Stimulated activated CD4-positive, alpha-beta T cell treated with anti-CD3 and anti-CD28 coated beads, Interleukin-4, amount 100 ng/mL, for 4 hours (primary cell): ENCODE measurements around the gene STYXL1.

Experiments
- DNase-seq, 2 experiments: peaks; one replicate each; pipeline ENCODE4 v3.0.0-alpha.2; 2020

Gene STYXL1

GRCh38 chr7:75971961-75972763, 75.6 kb downstream of the STYXL1 start:
- no peak for DNase-seq

DNA sequence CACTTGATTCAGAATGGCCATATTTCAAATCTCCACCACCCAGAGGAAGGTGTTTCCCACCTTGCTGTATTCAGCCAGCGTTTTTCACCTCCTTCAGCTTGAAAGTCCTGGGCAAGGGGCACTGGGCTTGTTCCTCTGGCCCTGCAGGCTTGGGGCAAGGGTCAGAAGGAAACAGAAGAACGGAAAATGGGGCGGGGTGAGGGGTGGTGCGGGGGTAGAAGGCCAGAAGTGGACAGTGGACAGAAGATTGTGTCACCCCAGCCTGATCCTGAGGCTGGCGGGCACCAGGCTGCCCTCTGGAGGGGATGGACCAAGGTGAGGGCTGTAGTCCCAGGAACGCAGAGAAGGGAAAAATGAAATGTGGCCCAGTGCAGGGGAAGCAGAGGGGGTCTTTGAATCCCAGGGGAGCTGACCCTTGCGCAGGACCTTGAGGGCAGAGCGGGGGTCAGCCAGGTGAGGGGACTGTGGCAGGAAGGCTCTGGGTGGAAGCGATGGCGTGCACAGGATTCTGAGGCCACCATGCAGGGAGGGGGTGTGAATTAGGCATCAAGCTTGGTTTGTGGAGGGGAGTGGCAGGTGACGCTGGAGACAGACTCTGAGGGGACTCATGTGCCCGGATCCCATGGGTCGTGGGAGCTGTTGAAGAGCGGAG, 76.4 kb downstream of the STYXL1 start:
- DNase-seq, result no peak

DNA sequence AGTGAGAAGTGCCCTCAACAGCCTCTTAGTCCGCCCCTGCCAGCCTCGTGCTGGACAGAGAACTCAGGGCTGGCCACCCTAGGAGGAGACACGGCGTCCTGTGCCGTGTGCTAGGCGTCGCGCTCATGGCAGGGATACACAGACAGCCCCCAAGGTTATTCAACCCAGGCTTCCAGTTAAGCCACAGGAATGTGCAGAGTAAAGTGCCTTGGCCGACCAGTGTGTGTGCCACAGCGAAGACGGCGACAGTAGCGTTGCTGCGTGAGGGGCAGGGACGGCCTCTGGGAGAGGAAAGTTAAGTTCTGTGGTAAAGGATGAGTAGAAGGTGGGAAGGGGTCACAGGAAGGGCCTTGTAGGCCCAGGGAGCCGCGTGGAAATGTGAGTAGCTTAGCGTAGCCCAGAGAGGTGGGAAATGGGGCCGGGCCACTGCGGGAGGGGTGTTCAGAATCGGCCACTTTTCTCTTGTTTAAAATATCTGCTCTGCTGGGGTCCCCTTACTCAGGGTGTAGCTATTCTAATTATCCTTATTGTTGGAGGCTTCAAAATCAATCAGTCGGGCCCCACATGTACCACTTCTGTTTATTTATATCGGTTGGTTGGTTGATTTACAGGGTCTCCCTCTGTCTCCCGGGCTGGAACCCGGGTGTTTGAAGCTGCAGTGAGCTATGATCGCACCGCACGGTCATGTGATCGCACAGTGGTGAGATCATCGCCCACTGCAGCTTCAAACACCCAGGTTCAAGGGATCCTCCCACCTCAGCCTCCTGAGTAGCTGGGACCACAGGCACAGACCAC, 77.9 kb downstream of the STYXL1 start:
- DNase-seq, result no peak

DNA sequence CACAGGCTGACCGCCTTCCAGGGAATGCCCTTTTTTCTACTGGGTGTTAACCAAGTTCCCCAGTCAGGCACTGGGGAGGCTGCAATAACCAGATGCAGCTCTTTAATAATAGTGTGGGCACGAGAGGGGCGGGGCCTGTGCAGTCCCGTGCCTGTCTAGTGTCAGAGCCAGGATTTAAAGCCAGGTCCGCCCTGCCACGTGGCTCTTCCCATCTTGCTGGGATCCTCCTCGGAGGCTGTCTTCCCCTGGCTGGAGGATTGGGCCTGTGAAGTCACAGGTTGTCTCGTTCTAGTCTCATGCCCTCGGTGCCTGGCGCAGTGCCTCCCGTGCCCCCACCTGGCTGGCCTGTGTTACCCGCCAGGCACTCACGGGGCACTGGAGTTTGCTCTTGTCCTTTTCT, 78.6 kb downstream of the STYXL1 start:
- no peak for DNase-seq

GRCh38 chr7:75968561-75969001, 79.2 kb downstream of the STYXL1 start:
- DNase-seq, result no peak

DNA sequence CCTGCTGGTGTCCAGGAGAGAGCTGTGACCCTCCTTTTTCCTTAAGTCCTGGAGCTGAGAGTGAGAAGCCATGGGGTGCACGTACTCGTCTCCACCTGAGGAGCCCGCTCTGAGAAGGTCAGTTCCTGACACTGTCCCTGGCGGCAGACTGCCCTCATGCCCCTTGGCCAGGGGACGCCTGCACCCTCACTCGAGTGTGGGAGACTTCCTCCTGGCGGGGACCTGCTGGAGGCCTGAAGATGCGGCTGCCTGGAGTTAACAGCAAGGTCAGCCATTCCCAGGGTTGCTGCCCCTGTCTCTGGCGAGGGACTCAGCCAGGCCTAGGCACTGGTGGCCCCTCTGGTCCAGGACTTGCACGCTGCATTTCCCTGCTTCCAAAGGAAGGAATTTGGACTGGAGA, 79.8 kb downstream of the STYXL1 start:
- DNase-seq, result no peak

DNA sequence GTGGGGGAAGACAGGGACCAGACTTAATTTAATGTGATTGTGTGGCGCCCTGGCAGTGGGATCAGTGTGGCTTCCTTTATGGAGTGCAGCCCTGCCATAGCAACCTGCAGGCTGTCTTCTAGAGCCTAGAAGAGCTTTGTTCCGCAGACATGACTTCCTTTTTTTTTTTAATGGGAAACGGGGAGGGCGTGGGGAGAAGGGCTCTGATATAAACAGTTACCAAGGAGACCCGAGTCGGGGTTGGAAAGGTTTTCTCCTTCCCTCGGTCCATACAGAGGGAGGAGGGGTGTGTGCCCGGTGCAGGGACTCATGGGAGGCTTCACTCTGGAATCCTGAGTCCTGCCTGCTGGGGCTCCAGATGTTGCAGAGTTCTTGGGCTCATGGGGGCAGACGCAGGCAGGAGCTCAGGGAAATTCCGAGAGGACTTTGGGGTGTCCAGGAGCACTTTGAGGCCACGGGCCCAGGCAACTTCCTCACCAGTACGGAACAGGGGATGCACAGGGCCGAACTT, 80.3 kb downstream of the STYXL1 start:
- DNase-seq, result no peak

DNA sequence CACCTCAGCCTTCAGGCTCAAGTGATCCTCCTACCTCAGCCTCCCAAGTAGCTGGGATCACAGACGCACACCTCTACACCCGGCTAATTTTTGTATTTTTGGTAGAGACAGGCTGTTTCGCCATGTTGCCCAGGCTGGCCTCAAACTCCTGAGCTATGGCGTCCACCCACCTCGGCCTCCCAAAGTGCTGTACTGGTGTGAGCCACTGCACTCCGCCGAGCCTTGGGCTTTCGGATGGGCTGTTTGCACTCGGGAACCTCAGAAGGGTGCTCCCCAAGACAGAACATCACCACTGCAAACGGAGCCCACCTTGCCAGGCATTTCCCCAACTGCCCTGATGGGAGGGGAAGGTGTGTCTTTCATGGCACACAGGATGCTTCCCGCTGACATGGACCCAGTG, 80.7 kb downstream of the STYXL1 start:
- DNase-seq, result no peak

DNA sequence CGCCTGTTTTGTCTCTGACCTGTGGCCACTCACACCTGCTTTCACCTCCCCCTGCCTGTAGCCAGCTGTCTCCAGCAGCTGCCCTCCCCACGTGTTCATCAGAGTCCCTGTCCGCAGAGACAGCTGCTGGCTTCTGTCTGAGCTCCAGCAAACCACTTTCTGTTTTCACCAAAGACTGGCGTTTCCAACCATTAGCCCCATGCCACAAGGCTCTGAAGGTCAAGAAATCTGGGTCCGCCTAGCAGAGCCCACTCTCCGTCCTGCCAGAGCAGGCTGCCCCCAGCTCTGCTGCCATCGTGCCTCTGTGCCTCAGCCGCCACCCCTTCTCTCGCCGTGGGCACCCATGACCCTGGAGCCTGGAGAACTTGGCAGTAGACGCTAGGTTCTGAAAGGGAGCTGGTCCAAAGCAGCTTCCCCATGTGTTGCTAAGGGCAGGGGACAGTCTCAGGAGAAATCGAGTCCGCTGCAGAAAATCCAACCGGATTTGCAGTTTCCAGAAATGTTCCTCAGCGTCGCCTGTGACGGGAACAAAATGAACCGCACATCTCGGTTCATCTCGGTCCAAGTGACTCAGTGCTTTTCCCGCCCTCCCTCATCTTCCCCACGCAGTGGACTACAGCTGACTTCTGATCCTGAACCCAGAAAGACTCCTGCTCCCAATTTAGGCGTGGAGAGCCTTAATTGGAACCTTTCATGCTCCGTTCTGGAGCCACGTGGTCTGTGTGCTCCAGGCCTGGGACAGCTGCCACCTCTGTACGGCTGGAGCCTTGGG, 81.4 kb downstream of the STYXL1 start:
- DNase-seq, result no peak

DNA sequence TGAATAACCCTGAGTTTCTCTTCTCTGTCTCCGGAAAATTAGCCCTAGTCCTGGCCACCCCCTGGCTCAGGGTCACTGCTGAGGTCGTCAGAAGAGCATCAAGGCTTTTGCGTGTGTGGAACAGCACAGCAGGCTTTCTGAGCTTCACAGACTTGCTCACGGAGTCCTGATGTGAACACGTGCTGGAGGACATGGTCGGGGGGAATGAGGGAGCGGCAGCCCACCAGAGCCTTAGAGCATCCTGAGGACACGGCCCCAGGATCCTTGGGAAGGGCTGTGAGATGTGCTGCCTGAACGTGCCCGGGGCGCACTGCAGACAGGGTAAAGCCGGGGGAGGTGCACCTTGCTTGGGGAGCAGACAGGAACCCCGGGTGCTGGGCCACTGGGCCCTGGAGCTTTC, 82.2 kb downstream of the STYXL1 start:
- no peak for DNase-seq

DNA sequence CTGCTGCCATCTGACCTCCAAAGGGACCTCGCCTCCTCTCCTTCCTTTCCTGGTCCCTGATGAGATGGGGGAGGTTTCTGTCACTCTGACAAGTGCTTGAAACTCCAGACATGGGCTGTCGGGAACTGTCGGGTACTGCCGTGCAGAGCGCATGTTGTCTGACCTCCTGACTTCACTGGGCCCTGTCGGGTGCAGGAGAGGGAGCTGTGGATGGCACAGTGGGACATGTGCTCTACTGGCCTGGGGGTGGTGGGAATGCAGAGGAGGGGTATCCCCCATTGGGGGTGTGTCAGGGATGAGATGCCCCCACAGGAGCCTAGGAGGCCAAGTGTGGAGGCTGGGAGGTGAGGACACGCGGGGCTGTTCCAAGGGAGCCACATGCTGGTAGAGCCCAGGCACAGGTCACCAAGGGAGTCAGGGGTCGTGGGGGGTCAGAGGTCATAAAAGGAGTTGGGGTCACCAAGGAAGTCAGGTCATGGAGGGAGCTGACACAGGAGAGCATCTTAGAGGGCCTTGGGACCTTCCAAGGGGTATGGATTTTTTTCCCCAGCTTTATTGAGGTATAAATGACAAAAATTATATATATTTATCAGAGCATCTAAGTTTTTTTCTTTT, 84.3 kb downstream of the STYXL1 start:
- no peak for DNase-seq

DNA sequence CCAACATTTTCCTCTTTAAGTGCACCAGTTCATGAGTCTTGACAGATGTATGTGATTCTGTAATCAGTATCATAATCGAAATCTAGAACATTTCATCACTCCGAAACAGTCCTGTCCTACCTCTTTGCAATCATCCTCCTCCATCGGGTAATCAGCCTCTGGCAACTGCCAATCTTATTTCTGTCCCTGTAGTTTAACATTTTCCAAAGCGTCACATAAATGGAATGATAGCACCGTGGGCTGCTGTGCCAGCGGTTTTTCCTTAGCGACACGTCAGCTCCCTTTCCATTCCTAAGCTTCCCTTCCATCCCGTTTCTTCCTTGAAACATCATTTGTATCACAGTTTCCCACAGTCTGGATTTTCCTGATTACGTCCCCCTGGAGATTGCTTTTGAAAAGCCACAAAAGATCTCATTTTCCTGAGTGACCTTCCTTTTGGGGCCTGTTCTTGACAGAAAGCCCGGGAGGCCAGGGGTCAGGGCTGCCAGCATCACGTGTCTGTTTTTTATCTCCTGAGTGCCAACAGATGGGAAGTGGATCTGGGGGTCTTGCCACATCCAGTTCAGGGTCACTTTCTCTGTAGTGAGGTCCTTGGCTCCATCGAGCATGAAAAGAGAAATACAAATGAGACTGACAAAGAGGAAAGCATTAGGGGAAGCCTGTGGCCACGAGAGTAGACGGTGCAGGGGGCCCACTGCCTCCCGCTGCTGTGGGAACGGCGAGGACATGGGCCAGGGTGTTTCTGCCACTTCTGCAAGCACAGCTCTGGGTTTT, 85.0 kb downstream of the STYXL1 start:
- no peak for DNase-seq

- no peak for DNase-seq
These were observed 86.6 kb downstream of the STYXL1 start for GRCh38 chr7:75961218-75961617.

- no peak for DNase-seq
These were observed 87.4 kb downstream of the STYXL1 start for GRCh38 chr7:75960372-75960771.

GRCh38 chr7:75958802-75959543, 88.8 kb downstream of the STYXL1 start:
- no peak for DNase-seq

- DNase-seq, result no peak
These were observed 90.6 kb downstream of the STYXL1 start for GRCh38 chr7:75957021-75957736.

- DNase-seq, result no peak
These were observed 92.4 kb downstream of the STYXL1 start for GRCh38 chr7:75955331-75955955.

GRCh38 chr7:75953931-75954330, 93.9 kb downstream of the STYXL1 start:
- no peak for DNase-seq

GRCh38 chr7:75953431-75953830, 94.4 kb downstream of the STYXL1 start:
- DNase-seq, result no peak
